H1 (cell line): ENCODE measurements around the gene SCN4A. TPM values are rescaled to one million over a fixed set of nuclear protein-coding genes. Genes with fewer than 3 reads are reported as not detected.

ENCODE experiments used
- CTCF ChIA-PET: fragments of 300-600 bp; sonication (Branson Sonifier 250); formaldehyde crosslinking; loops from one replicate; lab custom pipeline; 2021; ENCODE audit not compliant: partially characterized antibody; lab: Charles Lee
- POLR2A ChIA-PET: fragments of 300-600 bp; sonication (Branson Sonifier 250); formaldehyde crosslinking; loops from one replicate; lab custom pipeline; 2021; ENCODE audit warnings: inconsistent platforms; ENCODE audit not compliant: partially characterized antibody; lab: Charles Lee
- DNase-seq, 2 experiments: peaks; one replicate each; pipeline versions ENCODE4 v3.0.0 to v3.0.0-alpha.2; 2010 to 2022; ENCODE audit warnings: low spot score in 2 of 2, low read depth in 1 of 2, mixed read lengths in 1 of 2
- FAIRE-seq: peaks from 2 replicates; lab custom pipeline; 2011; peaks lifted over from hg19 to GRCh38; lab: Jason Lieb, UNC
- H2AFZ ChIP-seq: 2 replicates; pipeline ENCODE4 v1.8.1; 2012; ENCODE audit warnings: low read length, inconsistent platforms
- H2AK5ac ChIP-seq: 2 replicates; pipeline ENCODE4 v1.6.1; 2013; ENCODE audit warnings: low read depth, low read length
- H2BK120ac ChIP-seq: replicated peaks from 2 replicates; pipeline ENCODE3; 2013; ENCODE audit warnings: low read depth, low read length, inconsistent platforms
- H2BK12ac ChIP-seq: 2 replicates; pipeline ENCODE4 v1.6.1; 2013; ENCODE audit warnings: low read depth, low read length
- H2BK15ac ChIP-seq: 2 replicates; pipeline ENCODE4 v1.6.1; 2013; ENCODE audit warnings: low read length
- H2BK20ac ChIP-seq: 2 replicates; pipeline ENCODE4 v1.6.1; 2013; ENCODE audit warnings: low read length
- H2BK5ac ChIP-seq: 2 replicates; pipeline ENCODE4 v1.6.1; 2013; ENCODE audit warnings: low read depth, low read length
- H3K14ac ChIP-seq: 2 replicates; pipeline ENCODE4 v1.6.1; 2013; ENCODE audit warnings: inconsistent platforms; ENCODE audit not compliant: insufficient read length
- H3K18ac ChIP-seq: 2 replicates; pipeline ENCODE4 v1.6.1; 2013; ENCODE audit warnings: low read length; ENCODE audit errors: extremely low read depth
- H3K23ac ChIP-seq: 2 replicates; pipeline ENCODE4 v1.6.1; 2013; ENCODE audit warnings: inconsistent platforms; ENCODE audit not compliant: insufficient read length
- H3K23me2 ChIP-seq: 2 replicates; pipeline ENCODE4 v1.6.1; 2013; ENCODE audit warnings: low read depth, low read length
- H3K27ac ChIP-seq: 2 replicates; pipeline ENCODE4 v1.6.1; 2011; ENCODE audit warnings: low read depth, low read length, inconsistent platforms
- H3K27me3 ChIP-seq, 4 experiments: replicated peaks in 1 of 4; 1 replicate in 1 of 4; 2 replicates in 3 of 4; pipeline versions ENCODE4 v1.6.1 to v1.8.1; 2011 to 2013; ENCODE audit warnings: low read length in 3 of 4, mild to moderate bottlenecking in 3 of 4, inconsistent platforms in 2 of 4, mixed read lengths in 2 of 4, moderate library complexity in 1 of 4; ENCODE audit not compliant: control insufficient read depth in 3 of 4, insufficient read depth in 3 of 4; ENCODE audit errors: extremely low read depth in 1 of 4
- H3K36me3 ChIP-seq, 4 experiments: 2 replicates each; pipeline versions ENCODE4 v1.6.1 to v1.8.1; 2011 to 2013; ENCODE audit warnings: mild to moderate bottlenecking in 4 of 4, low read length in 3 of 4, moderate library complexity in 2 of 4, control low read depth in 1 of 4, inconsistent platforms in 1 of 4; ENCODE audit not compliant: insufficient read depth in 4 of 4, control insufficient read depth in 2 of 4
- H3K4ac ChIP-seq: replicated peaks from 2 replicates; pipeline ENCODE3; 2013; ENCODE audit warnings: low read length, low read depth, mixed read lengths, inconsistent platforms; ENCODE audit not compliant: insufficient read length
- H3K4me1 ChIP-seq, 4 experiments: replicated peaks in 1 of 4; 1 replicate in 1 of 4; 2 replicates in 3 of 4; pipeline versions ENCODE4 v1.6.1 to v1.8.1; 2011 to 2013; ENCODE audit warnings: low read length in 3 of 4, inconsistent platforms in 2 of 4, mixed read lengths in 1 of 4; ENCODE audit not compliant: insufficient read depth in 4 of 4, control insufficient read depth in 3 of 4
- H3K4me2 ChIP-seq, 2 experiments: 2 replicates each; pipeline versions ENCODE4 v1.6.1 to v1.8.1; 2011 to 2013; ENCODE audit warnings: low read depth in 2 of 2, low read length in 2 of 2, control low read depth in 1 of 2, inconsistent platforms in 1 of 2, mild to moderate bottlenecking in 1 of 2; ENCODE audit not compliant: insufficient read depth in 1 of 2
- H3K4me3 ChIP-seq, 4 experiments: fragments of 200-600, 300-600 bp in 1 of 4; sonication (generic), shearing (Covaris generic), sonication (Bioruptor Twin) in 1 of 4; 2 replicates each; pipeline versions ENCODE4 v1.5.1 to v1.8.1; 2011 to 2016; ENCODE audit warnings: low read length in 4 of 4, low read depth in 3 of 4, control low read depth in 2 of 4, inconsistent platforms in 2 of 4, mild to moderate bottlenecking in 2 of 4, mixed read lengths in 1 of 4, moderate library complexity in 1 of 4; ENCODE audit not compliant: insufficient read depth in 2 of 4; ENCODE audit errors: extremely low read depth in 1 of 4
- H3K56ac ChIP-seq: replicated peaks from 2 replicates; pipeline ENCODE3; 2013; ENCODE audit warnings: low read depth, mild to moderate bottlenecking, mixed read lengths, low read length, inconsistent platforms; ENCODE audit not compliant: insufficient read length
- H3K79me1 ChIP-seq: 2 replicates; pipeline ENCODE4 v1.6.1; 2013; ENCODE audit warnings: low read depth, low read length, control low read depth
- H3K79me2 ChIP-seq, 2 experiments: 2 replicates each; pipeline versions ENCODE4 v1.6.1 to v1.8.1; 2012 to 2013; ENCODE audit warnings: low read length in 2 of 2, mild to moderate bottlenecking in 2 of 2, inconsistent platforms in 1 of 2; ENCODE audit not compliant: insufficient read depth in 2 of 2, control insufficient read depth in 1 of 2
- H3K9ac ChIP-seq, 4 experiments: replicated peaks in 1 of 4; 1 replicate in 1 of 4; 2 replicates in 3 of 4; pipeline versions ENCODE4 v1.6.1 to v1.8.1; 2011 to 2013; ENCODE audit warnings: low read depth in 3 of 4, low read length in 3 of 4, control low read depth in 2 of 4, mild to moderate bottlenecking in 2 of 4, moderate library complexity in 2 of 4, inconsistent platforms in 1 of 4; ENCODE audit errors: extremely low read depth in 1 of 4
- H3K9me3 ChIP-seq, 2 experiments: 2 replicates each; pipeline versions ENCODE4 v1.6.1 to v1.8.1; 2012 to 2013; ENCODE audit warnings: mild to moderate bottlenecking in 2 of 2, moderate library complexity in 2 of 2, control low read depth in 1 of 2, inconsistent platforms in 1 of 2, low read depth in 1 of 2, low read length in 1 of 2, mixed read lengths in 1 of 2; ENCODE audit not compliant: insufficient read depth in 2 of 2
- H4K20me1 ChIP-seq, 2 experiments: replicated peaks in 1 of 2; 2 replicates each; pipeline versions ENCODE3 to v1.8.1; 2011 to 2013; ENCODE audit warnings: inconsistent platforms in 2 of 2, low read length in 2 of 2, mild to moderate bottlenecking in 1 of 2; ENCODE audit not compliant: insufficient read depth in 2 of 2, control insufficient read depth in 1 of 2
- H4K5ac ChIP-seq: 2 replicates; pipeline ENCODE4 v1.6.1; 2013; ENCODE audit warnings: low read length, low read depth, mixed read lengths, inconsistent platforms; ENCODE audit not compliant: insufficient read length
- H4K8ac ChIP-seq: 2 replicates; pipeline ENCODE4 v1.8.0; 2013; ENCODE audit warnings: mild to moderate bottlenecking, moderate library complexity, low read length, inconsistent platforms; ENCODE audit not compliant: insufficient read depth; ENCODE audit errors: extremely low read depth
- H4K91ac ChIP-seq: replicated peaks from 2 replicates; pipeline ENCODE3; 2013; ENCODE audit warnings: low read length, mixed read lengths, inconsistent platforms; ENCODE audit not compliant: insufficient read length
- BCL11A ChIP-seq, 2 experiments: IDR thresholded peaks; one replicate each; pipeline ENCODE4 v1.6.1; 2011; ENCODE audit warnings: low read depth in 2 of 2, low read length in 2 of 2, mild to moderate bottlenecking in 2 of 2
- CHD1 ChIP-seq: IDR thresholded peaks from 2 replicates; pipeline ENCODE4 v1.6.1; 2012; ENCODE audit warnings: low read depth, low read length, improper control_type of control experiment
- HDAC6 ChIP-seq: IDR thresholded peaks from one replicate; pipeline ENCODE4 v1.7.1; 2012; ENCODE audit warnings: low read depth, mild to moderate bottlenecking, inconsistent platforms, low read length, moderate library complexity
- RFX5 ChIP-seq: IDR thresholded peaks from 2 replicates; pipeline ENCODE4 v1.6.1; 2011; ENCODE audit warnings: low read depth, low read length, improper control_type of control experiment, borderline replicate concordance
- SIRT6 ChIP-seq: IDR thresholded peaks from one replicate; pipeline ENCODE4 v1.7.1; 2012; ENCODE audit warnings: low read length, inconsistent platforms
- SRF ChIP-seq: IDR thresholded peaks from 2 replicates; pipeline ENCODE4 v1.6.1; 2011; ENCODE audit warnings: mild to moderate bottlenecking, low read depth, low read length, moderate library complexity
- TAF1 ChIP-seq: IDR thresholded peaks from 2 replicates; pipeline ENCODE4 v1.6.1; 2011; ENCODE audit warnings: mild to moderate bottlenecking, low read depth, low read length
- TBP ChIP-seq: IDR thresholded peaks from 2 replicates; pipeline ENCODE4 v1.6.1; 2011; ENCODE audit warnings: low read depth, low read length, improper control_type of control experiment
- TCF12 ChIP-seq: IDR thresholded peaks from 2 replicates; pipeline ENCODE4 v1.6.1; 2011; ENCODE audit warnings: low read depth, mild to moderate bottlenecking, low read length
- YY1 ChIP-seq: IDR thresholded peaks from 2 replicates; pipeline ENCODE4 v1.6.1; 2011; ENCODE audit warnings: low read depth, mild to moderate bottlenecking, low read length
- WGBS, 2 experiments: shearing (Covaris generic) in 1 of 2; methylation state at CpG; one replicate each; pipeline versions ENCODE4 v1.1.6 to v1.1.7; 2013 to 2015; ENCODE audit warnings: low lambda C conversion rate in 2 of 2, mixed read lengths in 2 of 2, inconsistent platforms in 1 of 2, low coverage in 1 of 2, missing lambda C conversion rate in 1 of 2; ENCODE audit not compliant: insufficient replicate concordance in 2 of 2, insufficient coverage in 1 of 2, insufficient read length in 1 of 2; ENCODE audit errors: extremely low coverage in 1 of 2, missing lambda C conversion rate in 1 of 2; 5-methylcytosine and 5-hydroxymethylcytosine counted together
- polyA plus RNA-seq, 7 experiments: library from polyadenylated mRNA; depleted of rRNA in 3 of 7; stranded (reverse) in 5 of 7; unstranded in 2 of 7; fragments of >200 nt in 5 of 7; fragments of 200-250 nt in 2 of 7; gene quantifications; 1 replicate in 5 of 7; 2 replicates in 1 of 7; 4 replicates in 1 of 7; pipeline versions ENCODE4 v1.2.1 to v1.2.3, GENCODE V29; 2011 to 2013; ENCODE audit warnings: missing spikeins in 2 of 7, mixed read lengths in 2 of 7
- total RNA-seq: library from RNA; stranded (reverse); fragmentation: NEBNext Ultra II Directional; extraction: Animal tissue kit (Norgen Biotek cat#: 25700); gene quantifications from 2 replicates; pipeline ENCODE4 v1.2.1, GENCODE V29; 2021
- TF ChIP-seq, protein P1 (sequence below): IDR thresholded peaks from 2 replicates; pipeline ENCODE4 v1.6.1; 2012; ENCODE audit warnings: low read length, inconsistent platforms

SCN4A gene
- total and polyA plus RNA-seq, 2 of the 8 experiments (the other 6 are each of a cell fraction or from before 2014, with no cell fraction given), result 5.0 to 8.5 TPM

DNA sequence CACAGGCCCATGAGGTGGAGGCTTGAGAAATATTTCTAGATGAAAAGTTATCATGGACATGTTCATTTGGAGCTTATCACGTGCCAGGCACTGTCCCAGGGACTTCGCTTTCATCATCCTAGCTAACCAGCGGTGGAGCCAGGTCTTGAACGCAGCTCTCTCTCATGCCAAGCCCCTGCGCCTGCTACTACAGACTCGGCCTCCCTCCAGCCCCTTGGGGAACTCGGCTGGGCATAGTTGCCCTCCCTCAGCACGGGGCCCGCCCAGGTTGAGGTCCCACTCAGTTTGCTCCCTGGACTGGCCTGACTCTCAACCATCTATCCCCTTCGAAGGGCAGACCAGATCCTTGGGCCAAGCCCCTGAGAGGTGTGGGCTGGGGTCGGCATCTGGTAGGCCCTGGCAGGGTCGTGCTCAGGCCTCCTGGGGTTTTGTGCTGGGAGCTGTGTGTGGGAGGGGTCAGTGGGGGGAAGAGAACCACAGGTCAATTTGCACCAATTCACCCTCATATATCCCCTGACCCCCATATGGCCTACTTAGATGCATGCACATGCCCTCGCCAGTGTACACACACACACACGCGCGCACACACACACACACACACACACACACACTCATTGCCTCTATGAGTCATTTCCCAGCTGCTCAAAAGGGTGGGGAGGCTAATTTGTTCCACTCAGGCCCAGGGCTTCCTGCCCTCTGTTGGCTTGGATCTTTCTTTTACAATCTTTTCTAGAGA is 12.1 kb upstream of the SCN4A start:
- Histone ChIP-seq H3K4me1 (peaks cover 0 to 17% (median 9%) of the 10 kb centered on the region in 4 experiments; a peak in 6 of 7 replicates), H2BK5ac (no peak overlapping the region), H2BK15ac (no peak overlapping the region), H4K5ac (no peak overlapping the region), H3K9me3 (0 out of 4 replicates have a peak, but pooled peaks cover 4% of the 10 kb centered on the region in 2 experiments), H3K14ac (no peak overlapping the region), H3K36me3 (no peaks in the 10 kb centered on the region), H4K20me1 (no peaks in the 10 kb centered on the region), H2BK20ac (no peak overlapping the region), H3K56ac (no peak overlapping the region), H3K79me2 (no peaks in the 10 kb centered on the region), H2AFZ (no peak overlapping the region), H3K79me1 (no peaks in the 10 kb centered on the region), H2BK120ac (no peak overlapping the region), H3K27ac (no peak overlapping the region), H4K91ac (no peak overlapping the region), H3K18ac (no peak overlapping the region), H2AK5ac (no peak overlapping the region), H3K4me2 (no peak overlapping the region), H3K23ac (no peak overlapping the region), H3K4ac (no peak overlapping the region), H3K4me3 (no peak overlapping the region), H3K9ac (no peak overlapping the region), H4K8ac (no peak overlapping the region), H3K23me2 (no peaks in the 10 kb centered on the region), H2BK12ac (no peak overlapping the region), H3K27me3 (no peaks in the 10 kb centered on the region; a peak in 1 of 7 replicates)
- POLR2A ChIA-PET, result interaction anchor here (0.7 to 1.1 kb wide), 2 partner anchors 38 to 55 kb away, joined by 3 read pairs; no protein-coding TSS in a partner anchor
- WGBS, 2 experiments, result 86% methylated on average over 15 of the region's 16 CpGs; no CpG with 5 or more reads in 1 of the 2 experiments
- DNase-seq, result no peak
- CTCF ChIA-PET, result interaction anchor here (0.8 to 18.4 kb wide), 22 partner anchors 9 to 149 kb away, joined by 3 to 219 read pairs (median 5); partner anchors contain the start of genes CSHL1, GH1, ICAM2 and PRR29
- no peak for FAIRE-seq
- TF ChIP-seq BCL11A (IDR thresholded peaks at IDR 0.05; ENCODE audit: low read depth in 2 of 2, low read length in 2 of 2) (no peak), SRF (no peak), TCF12 (no peak), HDAC6 (no peak), YY1 (no peak), CHD1 (no peak), TAF1 (no peak), TBP (no peak), RFX5 (no peak), SIRT6 (no peak)
- TF ChIP-seq, protein P1, sequence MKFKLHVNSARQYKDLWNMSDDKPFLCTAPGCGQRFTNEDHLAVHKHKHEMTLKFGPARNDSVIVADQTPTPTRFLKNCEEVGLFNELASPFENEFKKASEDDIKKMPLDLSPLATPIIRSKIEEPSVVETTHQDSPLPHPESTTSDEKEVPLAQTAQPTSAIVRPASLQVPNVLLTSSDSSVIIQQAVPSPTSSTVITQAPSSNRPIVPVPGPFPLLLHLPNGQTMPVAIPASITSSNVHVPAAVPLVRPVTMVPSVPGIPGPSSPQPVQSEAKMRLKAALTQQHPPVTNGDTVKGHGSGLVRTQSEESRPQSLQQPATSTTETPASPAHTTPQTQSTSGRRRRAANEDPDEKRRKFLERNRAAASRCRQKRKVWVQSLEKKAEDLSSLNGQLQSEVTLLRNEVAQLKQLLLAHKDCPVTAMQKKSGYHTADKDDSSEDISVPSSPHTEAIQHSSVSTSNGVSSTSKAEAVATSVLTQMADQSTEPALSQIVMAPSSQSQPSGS, result no peak
